Measurements from ENCODE around the gene PTPRN2.

The PTPRN2 gene

DNA sequence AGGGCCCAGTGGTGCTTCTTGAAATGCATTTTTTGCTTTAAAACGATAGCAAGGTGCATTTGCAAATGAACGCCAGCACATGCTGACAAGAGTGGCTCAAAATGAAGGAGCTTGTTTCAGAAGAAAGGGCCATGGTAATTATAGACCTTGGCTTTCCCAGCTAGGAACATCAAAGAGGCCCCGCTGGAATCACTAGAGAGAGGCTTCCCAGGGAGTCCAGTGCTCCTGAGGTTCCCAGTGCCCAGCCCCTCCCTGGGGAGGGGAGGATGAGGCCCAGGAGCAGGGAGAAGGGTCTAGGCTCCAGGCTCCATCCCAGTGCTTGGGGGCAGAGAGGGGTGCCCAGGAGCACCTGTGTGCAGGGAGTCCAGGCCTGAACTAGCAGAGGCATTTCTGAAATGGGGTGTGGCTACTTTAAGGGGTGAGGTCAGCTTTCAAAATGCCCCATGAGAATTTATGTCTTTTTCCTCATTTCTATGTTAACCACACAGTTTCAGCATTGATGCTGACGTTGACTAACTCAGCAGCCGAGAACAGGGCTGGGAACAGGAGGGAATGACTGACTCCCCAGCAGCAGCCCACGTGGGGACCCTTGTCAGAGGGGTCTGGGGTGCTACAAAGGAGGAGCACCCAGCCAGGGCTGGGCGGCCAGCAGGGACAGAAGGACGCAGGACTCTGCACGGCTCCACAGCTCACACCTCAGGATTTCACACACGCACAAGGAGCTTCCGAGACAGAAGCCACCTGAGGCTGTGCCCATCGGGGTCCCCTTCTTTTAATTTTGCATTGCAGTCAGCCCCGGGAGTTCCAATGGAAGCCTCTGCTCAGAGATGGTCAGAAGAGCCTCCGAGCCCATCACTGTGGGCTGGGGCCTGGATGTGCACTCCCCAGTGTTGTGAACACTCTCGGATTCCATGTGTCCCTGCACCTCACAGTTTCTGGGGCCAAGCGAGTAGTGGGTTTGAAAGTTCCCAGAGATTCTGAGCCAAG is 570.2 kb downstream of the PTPRN2 start:
- no peak for DNase-seq

DNA sequence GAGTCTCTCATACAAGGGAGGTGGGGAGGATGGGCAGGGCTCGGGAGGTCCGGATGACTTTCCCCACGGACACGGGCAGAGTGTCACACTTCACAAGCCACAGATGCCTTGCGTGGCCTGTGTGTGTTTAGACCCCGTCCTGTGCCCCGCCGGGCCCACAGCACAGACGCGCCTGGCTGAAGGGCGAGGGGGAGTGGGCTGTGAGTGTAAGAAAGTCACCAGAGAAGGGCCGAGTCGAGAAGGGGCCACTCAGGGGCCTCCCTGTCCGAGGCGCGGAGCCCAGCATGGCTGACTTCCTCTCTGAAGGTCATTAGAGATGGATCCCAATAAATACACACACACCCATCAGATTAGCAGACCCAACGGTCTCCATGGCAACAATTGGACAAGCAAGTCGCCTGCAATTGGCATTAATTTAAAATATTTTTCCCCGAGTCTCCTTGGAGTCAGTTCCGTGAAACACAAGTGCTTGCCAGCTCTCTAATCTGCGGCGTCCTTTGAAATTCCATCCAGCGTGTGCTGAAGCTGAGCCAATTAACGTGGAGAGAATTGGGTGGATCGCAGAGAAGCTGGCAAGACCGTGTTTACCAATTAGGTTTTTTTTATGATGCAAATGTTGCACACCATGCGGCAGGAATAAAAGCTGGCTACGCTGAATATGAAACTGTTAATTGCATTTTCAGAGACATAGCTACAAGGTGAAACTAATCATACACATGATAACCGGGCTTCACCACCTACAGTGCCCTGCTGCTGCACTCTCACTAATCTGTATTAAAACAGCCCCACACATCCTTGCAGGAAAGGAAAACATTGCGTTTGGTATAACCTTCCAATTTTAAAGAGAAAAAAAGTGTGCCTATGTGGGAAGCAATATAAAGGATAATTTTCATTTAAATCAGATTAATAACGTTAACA is 571.2 kb downstream of the PTPRN2 start:
- DNase-seq: no peak

DNA sequence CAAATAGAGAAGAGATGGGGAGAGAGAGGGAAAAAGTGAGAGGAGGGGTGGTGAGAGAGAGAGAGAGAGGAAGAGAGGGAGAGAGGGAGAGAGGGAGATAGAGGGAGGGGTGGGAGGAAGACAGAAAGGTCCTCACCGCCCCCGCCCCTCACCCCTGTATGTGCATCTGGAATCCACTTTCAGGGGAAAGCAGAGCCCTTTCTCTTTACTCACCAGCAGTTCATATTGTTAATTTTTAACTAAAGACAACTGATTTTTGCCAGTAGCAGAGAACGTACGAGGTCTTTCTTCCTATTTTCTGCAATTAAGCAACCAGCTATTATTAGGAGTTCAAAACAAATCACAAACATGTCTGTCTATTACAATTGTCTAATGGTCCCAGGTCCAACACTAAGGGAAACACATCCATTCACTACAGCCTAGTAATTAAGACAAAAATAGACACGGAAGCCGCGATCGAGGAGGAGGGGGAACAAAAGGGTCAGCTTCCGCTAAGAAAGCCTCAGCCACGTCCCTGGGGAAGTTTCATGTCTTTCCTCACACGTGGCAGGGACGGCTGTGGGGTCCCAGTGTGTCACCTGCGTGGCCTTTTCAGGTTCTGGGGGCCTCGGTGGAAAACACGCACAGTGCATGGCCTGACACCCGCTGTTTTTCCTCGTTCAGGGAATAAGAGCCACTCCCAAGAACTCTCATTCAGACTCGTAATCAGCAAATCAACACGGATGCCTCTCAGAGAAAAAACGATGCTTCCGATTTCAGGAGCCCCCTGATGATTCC is 572.0 kb downstream of the PTPRN2 start:
- DNase-seq: no peak

- DNase-seq: no peak
Measured at GRCh38 chr7:158014976-158015375, 572.6 kb downstream of the PTPRN2 start.

DNA sequence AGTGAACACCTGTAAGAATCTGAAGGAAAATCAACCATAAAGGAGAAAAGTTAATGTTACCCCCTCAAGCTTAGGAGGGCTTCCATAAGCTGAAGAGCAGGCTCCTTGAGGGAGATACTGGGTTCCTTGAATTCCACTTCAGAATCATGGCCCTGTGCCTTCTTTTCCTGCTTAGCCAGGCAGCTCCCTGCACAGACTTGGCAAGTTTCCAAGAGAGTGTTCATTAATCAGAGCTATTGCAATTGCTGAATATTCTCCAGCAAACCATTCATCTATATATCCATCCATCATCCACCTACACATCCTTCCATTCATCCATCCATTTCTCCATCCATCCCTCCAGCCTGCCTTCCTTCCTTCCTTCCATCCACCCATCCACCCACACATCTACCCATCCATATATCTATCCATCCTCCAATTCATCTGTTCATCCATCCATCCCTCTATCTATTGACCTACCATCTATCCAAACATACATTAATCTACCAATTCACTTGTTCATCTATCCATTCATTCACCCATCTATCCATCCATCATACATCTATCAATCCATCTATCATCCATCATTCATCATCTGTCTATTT is 574.4 kb downstream of the PTPRN2 start:
- no peak for DNase-seq

- no peak for DNase-seq
Measured at GRCh38 chr7:158011941-158012340, 575.7 kb downstream of the PTPRN2 start.

- no peak for DNase-seq
Measured at GRCh38 chr7:158010961-158011693, 576.5 kb downstream of the PTPRN2 start.

DNA sequence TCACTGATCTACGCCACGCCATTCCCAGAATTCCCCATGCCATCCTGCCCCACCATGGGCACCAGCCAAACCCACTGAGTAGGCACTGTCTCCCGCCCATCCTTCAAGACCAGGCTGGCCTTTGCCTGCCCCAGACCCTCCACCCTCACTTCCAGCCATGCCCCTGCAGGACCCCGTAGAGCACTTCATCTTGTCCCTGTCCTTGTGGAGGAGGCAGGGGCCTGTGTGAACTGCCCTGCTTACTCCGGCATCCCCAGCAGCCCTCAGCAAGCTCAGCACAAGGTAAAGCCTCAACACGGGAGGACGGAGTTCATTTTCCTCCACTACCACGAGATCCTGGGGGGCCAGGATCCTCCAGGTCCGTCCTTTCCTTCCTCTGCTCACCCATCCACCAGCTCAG is 577.7 kb downstream of the PTPRN2 start:
- no peak for DNase-seq

DNA sequence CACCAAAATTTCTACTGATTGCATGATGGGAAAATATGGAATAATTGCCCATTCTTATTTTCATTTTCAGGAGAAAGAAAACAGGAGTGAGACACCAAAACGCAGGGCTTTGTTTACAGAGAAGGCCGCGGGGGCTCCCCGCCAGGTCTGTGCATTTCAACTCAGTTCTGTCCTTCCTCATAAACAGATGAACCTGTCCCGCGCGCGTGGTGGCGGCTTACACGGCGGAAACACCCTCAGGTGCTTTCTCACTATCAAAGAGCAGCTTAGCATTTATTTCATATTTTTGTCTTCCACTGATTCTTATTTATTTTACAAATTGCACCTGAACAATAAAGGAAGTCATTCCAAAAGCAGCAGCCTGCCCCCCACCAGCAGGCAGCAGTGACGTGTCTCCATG is 579.4 kb downstream of the PTPRN2 start:
- DNase-seq: no peak

GRCh38 chr7:158007697-158008257 is 579.8 kb downstream of the PTPRN2 start:
- DNase-seq: no peak

- DNase-seq: no peak
Measured at GRCh38 chr7:158006841-158007696, 580.6 kb downstream of the PTPRN2 start.

DNA sequence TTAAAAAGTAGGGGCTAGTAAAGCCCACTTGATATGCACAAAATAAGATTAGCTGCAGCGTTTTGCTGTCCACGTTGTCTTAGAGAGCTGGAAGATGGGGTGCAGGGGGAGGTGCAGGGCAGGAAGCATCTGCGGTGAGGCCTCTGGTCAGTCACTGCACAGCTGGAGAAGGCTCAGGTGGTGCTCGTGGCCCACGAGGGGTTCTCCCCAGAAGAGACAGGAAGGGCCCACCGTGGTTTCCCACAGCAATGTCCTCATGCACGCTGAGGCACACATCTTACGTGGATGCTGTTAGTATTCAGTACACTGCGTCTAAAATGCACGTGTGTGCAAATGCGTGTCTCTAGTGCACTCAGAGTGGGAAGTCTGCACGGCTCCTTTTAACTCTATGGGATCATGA is 582.1 kb downstream of the PTPRN2 start:
- DNase-seq: no peak

DNA sequence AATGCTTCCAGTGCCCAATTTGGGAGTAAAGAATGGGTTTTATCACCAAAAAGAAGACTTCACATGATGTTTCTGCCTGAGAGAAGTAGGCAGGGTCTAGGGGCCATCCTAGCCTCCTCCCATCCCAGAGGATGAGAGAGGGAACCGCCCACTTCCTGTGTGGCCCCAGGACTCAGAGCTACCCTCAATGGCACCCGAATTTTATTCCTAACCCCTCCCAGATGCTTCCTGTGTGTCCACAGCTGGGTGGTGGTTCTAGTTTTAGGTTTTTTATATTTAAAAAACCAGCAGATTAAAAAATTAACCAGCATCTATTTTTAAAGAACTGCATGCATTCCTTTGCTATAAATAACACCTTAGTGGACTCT is 583.5 kb downstream of the PTPRN2 start:
- no peak for DNase-seq

DNA sequence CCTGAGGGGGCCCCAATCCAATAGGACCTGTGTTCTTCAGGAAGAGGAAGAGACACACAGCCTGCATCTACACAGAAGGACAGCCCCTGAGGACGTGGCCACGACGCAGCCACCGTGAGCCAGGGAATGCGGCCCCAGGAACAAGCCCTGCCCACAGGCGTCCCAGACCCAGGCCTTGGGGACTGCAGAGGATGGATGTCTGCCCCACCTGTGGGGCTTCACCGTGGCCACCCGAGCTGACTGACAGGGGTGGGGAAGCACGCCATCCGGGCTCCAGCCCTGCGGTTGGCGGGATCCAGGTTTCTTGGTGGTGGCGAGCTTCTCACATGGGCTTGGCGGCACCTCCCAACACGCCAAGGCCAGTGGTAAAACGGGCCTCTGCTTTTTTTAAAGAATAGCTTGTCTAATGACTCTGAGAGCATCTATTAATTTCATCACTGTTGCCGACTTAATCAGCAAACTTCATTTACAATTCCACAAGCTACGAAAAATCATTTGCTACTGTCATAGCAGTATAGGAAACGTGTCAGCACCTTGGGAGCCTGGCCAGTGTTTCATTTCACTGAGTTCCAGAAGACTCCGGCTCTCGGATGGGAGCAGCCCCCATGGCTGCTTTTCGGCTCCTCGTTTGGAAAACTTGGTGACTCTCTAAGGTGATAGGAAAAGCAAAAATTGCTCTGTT is 584.0 kb downstream of the PTPRN2 start:
- DNase-seq: no peak

DNA sequence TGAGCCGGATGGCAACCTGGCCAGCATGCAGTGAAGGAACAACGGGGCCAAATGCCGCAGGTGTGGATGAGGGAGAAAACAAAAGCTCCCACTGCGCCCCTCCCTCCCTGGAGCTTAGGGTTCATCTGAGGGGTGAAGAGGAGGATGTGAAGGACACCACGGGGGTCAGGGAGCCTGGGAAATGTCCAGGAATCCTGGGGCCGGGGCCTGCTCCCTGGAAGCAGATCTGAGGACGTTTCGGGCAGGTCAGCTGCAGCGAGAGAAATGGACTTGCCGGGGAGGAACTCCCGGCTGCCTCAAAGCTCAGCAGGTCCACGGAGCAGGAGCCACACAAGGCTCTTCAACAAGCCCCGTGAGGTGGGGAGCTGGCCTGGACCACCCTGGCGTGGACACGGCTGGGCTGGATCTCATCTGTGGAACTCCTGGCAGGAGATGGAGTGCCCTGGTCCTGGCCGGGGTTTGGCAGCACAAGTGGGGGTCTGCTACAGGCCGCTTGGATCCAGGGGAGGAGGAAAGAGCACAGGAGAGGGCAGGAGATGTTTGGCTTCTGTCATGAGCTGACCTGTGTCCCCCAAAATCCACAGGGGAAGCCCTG is 585.0 kb downstream of the PTPRN2 start:
- no peak for DNase-seq

GRCh38 chr7:158001621-158002320 is 585.9 kb downstream of the PTPRN2 start:
- DNase-seq: no peak

DNA sequence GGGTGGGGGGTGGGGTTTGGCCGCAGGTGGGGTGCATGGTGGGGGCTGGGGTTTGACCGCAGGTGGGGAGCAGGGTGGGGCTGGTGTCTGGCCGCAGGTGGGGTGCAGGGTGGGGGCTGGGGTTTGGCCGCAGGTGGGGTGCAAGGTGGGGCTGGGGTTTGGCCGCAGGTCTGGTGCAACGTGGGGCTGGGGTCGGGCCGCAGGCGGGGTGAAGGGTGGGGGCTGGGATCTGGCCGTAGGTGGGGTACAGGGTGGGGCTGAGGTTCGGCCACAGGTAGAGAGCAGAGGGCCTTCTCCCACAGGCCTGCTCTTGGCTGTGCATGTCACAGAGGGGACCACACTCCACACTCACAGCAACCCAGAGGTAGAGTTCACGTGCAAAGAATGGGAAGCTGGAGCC is 586.6 kb downstream of the PTPRN2 start:
- DNase-seq: no peak

- DNase-seq: no peak
Measured at GRCh38 chr7:158000160-158000559, 587.5 kb downstream of the PTPRN2 start.
